Stimulated activated CD4-positive, alpha-beta T cell treated with anti-CD3 and anti-CD28 coated beads, TNF-alpha, amount 100 ng/mL, for 24 hours (primary cell): ENCODE results near the gene TAS2R16.
"Not testable (repeated sequence)": the region's sequence is repeated elsewhere in the genome, so short reads cannot be mapped to it uniquely, and the experiment has no call there.

ENCODE experiments used
- DNase-seq, 3 experiments: peaks; one replicate each; pipeline ENCODE4 v3.0.0-alpha.2; 2020; ENCODE audit warnings: low read depth in 3 of 3

Gene TAS2R16

DNA sequence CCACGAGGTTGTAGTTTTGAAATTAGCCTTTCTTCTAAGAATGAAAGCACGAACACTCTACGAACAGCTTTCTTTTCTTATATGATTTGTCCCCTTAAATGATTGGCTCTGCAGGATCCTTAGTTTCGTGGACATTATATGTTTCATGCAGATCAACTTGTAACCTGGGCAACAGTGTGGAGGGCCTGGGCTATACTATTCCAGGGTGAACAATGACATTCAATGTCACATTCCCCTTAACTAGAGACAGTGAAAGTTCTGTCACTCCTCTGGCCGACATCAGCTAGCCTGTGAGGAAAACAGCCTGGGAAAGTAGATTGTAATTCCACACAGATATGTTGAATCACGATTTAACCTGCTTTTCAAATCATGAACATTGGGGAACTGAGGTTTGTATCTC, 23.4 kb downstream of the TAS2R16 start:
- DNase-seq, result no peak

DNA sequence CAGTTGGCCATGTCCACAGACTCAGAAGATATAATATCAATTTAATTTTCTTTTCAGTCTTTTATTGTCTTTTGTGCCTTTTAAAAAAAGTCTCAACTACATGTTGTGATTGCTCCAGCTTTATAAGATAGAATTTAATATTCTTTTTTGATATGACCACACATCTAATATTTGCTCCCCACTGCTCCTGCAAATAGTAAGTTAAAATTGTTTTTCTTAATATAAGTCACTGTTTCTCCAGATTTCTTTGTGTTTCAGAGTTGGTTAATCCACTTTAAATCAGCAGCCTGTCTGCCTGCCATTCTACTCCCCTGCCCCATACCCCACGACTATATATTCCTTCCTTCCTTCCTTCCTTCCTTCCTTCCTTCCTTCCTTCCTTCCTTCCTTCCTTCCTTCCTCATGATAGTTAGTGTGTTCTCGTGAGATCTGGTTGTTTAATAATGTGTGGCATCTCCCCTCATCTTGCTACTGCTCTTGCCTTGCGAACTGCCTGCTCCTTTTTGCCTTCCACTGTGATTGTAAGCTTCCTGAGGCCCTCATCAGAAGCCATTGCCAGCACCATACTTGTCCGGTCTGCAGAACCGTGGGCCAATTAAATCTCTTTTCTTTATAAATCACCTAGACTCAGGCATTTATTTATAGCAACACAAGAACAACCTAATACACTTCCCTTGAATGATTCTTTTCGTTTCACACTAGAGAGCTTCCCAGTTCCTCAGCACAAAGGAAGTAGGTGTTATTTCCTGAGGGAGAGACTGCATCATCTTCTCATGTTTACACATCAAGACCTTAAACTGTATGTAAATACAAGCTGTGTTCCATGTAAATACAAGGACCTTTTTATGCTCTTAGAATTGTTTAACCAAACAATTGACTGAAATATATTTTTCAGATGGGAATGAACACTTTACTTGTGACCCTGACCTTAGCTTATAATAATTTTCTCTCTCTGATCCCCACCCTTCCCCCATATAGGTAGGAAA, 24.5 kb downstream of the TAS2R16 start:
- no peak for DNase-seq

GRCh38 chr7:122968389-122968788, 27.1 kb downstream of the TAS2R16 start:
- DNase-seq, result no peak

DNA sequence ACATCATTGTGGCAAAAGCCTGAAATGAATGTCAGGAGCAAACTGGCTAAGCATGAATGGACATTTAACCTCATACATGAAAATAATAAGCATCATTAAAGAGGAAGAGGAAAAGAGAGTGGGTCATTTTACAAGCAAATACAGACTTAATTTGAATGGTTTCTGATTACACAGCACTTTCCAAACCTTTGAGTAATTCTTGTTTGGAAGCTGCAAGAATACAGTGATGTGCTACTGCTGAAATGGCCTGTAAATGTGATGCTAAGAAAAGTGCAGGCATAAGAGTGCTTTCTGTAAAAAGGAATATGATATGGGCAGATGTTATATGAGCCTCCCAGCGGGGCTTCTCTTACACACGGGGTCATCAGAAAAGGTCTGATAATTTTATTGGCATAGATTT, 30.2 kb downstream of the TAS2R16 start:
- DNase-seq, result no peak

GRCh38 chr7:122953678-122954077, 41.8 kb downstream of the TAS2R16 start:
- not testable (repeated sequence) for DNase-seq

- no peak for DNase-seq
Observed at GRCh38 chr7:122951006-122951405, 44.5 kb downstream of the TAS2R16 start.

- DNase-seq, result no peak
Observed at GRCh38 chr7:122949186-122949585, 46.3 kb downstream of the TAS2R16 start.
